Erythroblast (primary cell): Measurements from ENCODE around the gene TAOK1.

ENCODE experiments used
- GATA1 ChIP-seq: IDR thresholded peaks from 2 replicates; pipeline ENCODE4 v1.6.1; 2011; ENCODE audit warnings: low read depth, mild to moderate bottlenecking, control low read depth, low read length, moderate library complexity
- POLR2A ChIP-seq: IDR thresholded peaks from 2 replicates; pipeline ENCODE4 v1.6.1; 2011; ENCODE audit warnings: mild to moderate bottlenecking, low read length

GRCh38 chr17:29386760-29387159 is 3.4 kb upstream of the TAOK1 start:
- TF ChIP-seq POLR2A (no peak), GATA1 (no peak)
